Nephron (organoid): ENCODE measurements around the gene SHMT2.

ENCODE experiments used
- H3K27ac Mint-ChIP-seq, 3 experiments: 2 replicates each; pipeline ENCODE4 v1.8.0; 2020; ENCODE audit warnings: mixed read lengths in 3 of 3, mild to moderate bottlenecking in 2 of 3, moderate library complexity in 1 of 3
- H3K27me3 Mint-ChIP-seq: 2 replicates; pipeline ENCODE4 v1.8.0; 2021; ENCODE audit warnings: low read depth, mild to moderate bottlenecking, moderate library complexity, mixed read lengths
- H3K36me3 Mint-ChIP-seq: 2 replicates; pipeline ENCODE4 v1.8.0; 2020; ENCODE audit warnings: low read depth, mixed read lengths
- H3K4me1 Mint-ChIP-seq: 2 replicates; pipeline ENCODE4 v1.8.0; 2020; ENCODE audit warnings: mixed read lengths
- H3K4me3 Mint-ChIP-seq, 3 experiments: 2 replicates each; pipeline ENCODE4 v1.8.0; 2020; ENCODE audit warnings: mild to moderate bottlenecking in 3 of 3, mixed read lengths in 3 of 3, moderate library complexity in 2 of 3
- H3K9me3 Mint-ChIP-seq: 2 replicates; pipeline ENCODE4 v1.8.0; 2020; ENCODE audit warnings: mixed read lengths
- CTCF ChIP-seq, 3 experiments: fragments of 200-600 bp; sonication (generic); IDR thresholded peaks; one replicate each; pipeline ENCODE4 v1.5.0; 2021; ENCODE audit warnings: antibody characterized with exemption in 3 of 3; ENCODE audit not compliant: unreplicated experiment in 3 of 3

The SHMT2 gene

GRCh38 chr12:57219993-57220754, 9.3 kb upstream of the SHMT2 start:
- Mint-ChIP-seq H3K36me3 (no peaks in the 10 kb centered on the region), H3K9me3 (no peaks in the 10 kb centered on the region), H3K4me3 (peak overlapping the region; percentile 55 to 87 (median 76)), H3K4me1 (peaks cover 64% of the 10 kb centered on the region), H3K27ac (peak overlapping the region in 2 of 3 experiments; percentile 0 to 14), H3K27me3 (peaks cover 82% of the 10 kb centered on the region)
- no peak for TF ChIP-seq CTCF (IDR thresholded peaks at IDR 0.05; ENCODE audit: unreplicated experiment in 3 of 3)

GRCh38 chr12:57220770-57221168, 8.7 kb upstream of the SHMT2 start:
- peaks cover 82% of the 10 kb centered on the region for H3K27me3 Mint-ChIP-seq
- no peak for TF ChIP-seq CTCF (IDR thresholded peaks at IDR 0.05; ENCODE audit: unreplicated experiment in 3 of 3)
- H3K9me3 Mint-ChIP-seq: no peaks in the 10 kb centered on the region
- no peak overlapping the region for H3K27ac Mint-ChIP-seq
- H3K4me3 Mint-ChIP-seq: peak overlapping the region; percentile 45 to 70 (median 67)
- H3K36me3 Mint-ChIP-seq: no peaks in the 10 kb centered on the region
- H3K4me1 Mint-ChIP-seq: peaks cover 63% of the 10 kb centered on the region

- H3K9me3 Mint-ChIP-seq: no peaks in the 10 kb centered on the region
- no peak for TF ChIP-seq CTCF (IDR thresholded peaks at IDR 0.05; ENCODE audit: unreplicated experiment in 3 of 3)
These were observed 8.2 kb upstream of the SHMT2 start for GRCh38 chr12:57221169-57221917.

GRCh38 chr12:57222286-57223190, 7.0 kb upstream of the SHMT2 start:
- Mint-ChIP-seq H3K4me3 (peak overlapping the region in 2 of 3 experiments; percentile 4 to 22), H3K4me1 (peaks cover 73% of the 10 kb centered on the region), H3K27me3 (peaks cover 90% of the 10 kb centered on the region), H3K27ac (peak overlapping the region in 2 of 3 experiments; percentile 11 to 21), H3K36me3 (no peaks in the 10 kb centered on the region), H3K9me3 (no peaks in the 10 kb centered on the region)
- TF ChIP-seq CTCF (IDR thresholded peaks at IDR 0.05; ENCODE audit: unreplicated experiment in 3 of 3): no peak

More at GRCh38 chr12:57221169-57221917, 8.2 kb upstream of the SHMT2 start:
- peaks cover 84% of the 10 kb centered on the region for H3K27me3 Mint-ChIP-seq
- peak overlapping the region; percentile 45 to 70 (median 67) for H3K4me3 Mint-ChIP-seq
- peaks cover 66% of the 10 kb centered on the region for H3K4me1 Mint-ChIP-seq
- no peaks in the 10 kb centered on the region for H3K36me3 Mint-ChIP-seq
- no peak overlapping the region for H3K27ac Mint-ChIP-seq

GRCh38 chr12:57223191-57224165, 6.0 kb upstream of the SHMT2 start:
- Mint-ChIP-seq H3K4me1 (peaks cover 69% of the 10 kb centered on the region), H3K9me3 (no peaks in the 10 kb centered on the region), H3K4me3 (peak overlapping the region; percentile 15 to 47 (median 22)), H3K27me3 (peaks cover 86% of the 10 kb centered on the region), H3K36me3 (no peaks in the 10 kb centered on the region), H3K27ac (peak overlapping the region; percentile 1 to 21 (median 11))
- TF ChIP-seq CTCF (IDR thresholded peaks at IDR 0.05; ENCODE audit: unreplicated experiment in 3 of 3): no peak
